ENCODE results near the gene PLPPR1. TPM values are rescaled to one million over a fixed set of nuclear protein-coding genes. Genes with fewer than 3 reads are reported as not detected.

The PLPPR1 gene
- total RNA-seq, result not detected in 2 replicates

GRCh38 chr9:101028346-101029314 lies at the start of gene PLPPR1:
Gene PLPPR1 (plus strand): TSS chr9:101028727.

Small RNA genes within 50 kb of the gene (small RNA-seq; reads per million reads assigned to genes)
- gene RF00322 (ENCODE audit: low replicate concordance), result not detected

All from placental pericyte (primary cell).